ENCODE results near the gene ZCCHC7. TPM values are rescaled to one million over a fixed set of nuclear protein-coding genes. Genes with fewer than 3 reads are reported as not detected.
A peak's percentile ranks its signal among the peaks of the same experiment; 100 is the strongest.

Gene ZCCHC7
- total RNA-seq, 2 donors from 2014 or later, result 21.2 to 22.7 TPM

DNA sequence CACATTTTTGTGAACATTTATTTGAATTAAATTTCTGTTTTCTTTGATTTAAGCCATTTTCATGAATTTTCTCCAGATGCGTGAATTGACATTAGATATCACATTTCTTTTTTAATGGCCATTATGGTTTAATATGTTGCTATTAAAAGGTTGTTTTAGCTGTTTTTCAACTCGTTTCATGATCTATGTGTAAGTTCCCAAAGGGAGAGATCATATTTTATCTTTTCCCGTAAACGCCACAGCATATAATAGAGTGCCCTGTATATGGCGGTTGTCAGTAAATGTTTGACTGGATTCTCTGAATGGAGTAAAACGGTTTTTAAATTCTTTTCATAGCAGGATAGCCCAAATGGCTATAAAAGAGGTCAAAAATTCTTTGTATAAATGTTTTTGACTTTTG, 35.8 kb downstream of the ZCCHC7 start:
- Mint-ChIP-seq H3K27ac (no peak overlapping the region), H3K4me3 (no peak overlapping the region)
- 88 to 92% methylated on average over 6 of the region's 6 CpGs for WGBS, 2 experiments (ENCODE audit: insufficient coverage in 1 of 2, insufficient read length in 1 of 2)

DNA sequence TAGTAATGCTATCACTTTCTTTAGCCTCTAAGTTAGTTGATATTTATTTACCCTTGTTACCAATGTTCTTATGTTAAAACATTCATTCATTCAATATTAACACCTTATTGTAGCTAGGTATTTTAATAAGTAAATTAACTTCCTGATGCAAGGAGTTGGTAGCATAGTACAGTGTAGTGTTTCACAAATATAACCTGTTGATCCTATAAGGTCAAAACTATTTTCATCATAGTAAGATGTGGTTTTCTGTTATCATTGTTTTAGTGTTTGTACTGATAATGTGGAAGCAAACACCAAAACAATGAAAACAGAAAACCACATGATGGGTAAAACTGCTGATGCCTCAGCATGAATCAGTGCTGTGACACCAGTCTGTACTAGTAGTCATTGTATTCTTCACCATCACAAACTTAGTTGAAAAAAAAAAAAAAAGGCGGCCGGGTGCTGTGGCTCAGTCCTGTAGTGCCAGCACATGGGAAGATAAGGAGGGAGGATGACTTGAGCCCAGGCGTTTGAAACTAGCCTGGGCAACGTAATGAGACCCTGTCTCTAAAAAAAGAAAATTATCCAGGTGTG, 36.5 kb downstream of the ZCCHC7 start:
- no peak overlapping the region for H3K27ac ChIP-seq (ENCODE audit: low read depth, low read length)
- TF ChIP-seq, protein P1, sequence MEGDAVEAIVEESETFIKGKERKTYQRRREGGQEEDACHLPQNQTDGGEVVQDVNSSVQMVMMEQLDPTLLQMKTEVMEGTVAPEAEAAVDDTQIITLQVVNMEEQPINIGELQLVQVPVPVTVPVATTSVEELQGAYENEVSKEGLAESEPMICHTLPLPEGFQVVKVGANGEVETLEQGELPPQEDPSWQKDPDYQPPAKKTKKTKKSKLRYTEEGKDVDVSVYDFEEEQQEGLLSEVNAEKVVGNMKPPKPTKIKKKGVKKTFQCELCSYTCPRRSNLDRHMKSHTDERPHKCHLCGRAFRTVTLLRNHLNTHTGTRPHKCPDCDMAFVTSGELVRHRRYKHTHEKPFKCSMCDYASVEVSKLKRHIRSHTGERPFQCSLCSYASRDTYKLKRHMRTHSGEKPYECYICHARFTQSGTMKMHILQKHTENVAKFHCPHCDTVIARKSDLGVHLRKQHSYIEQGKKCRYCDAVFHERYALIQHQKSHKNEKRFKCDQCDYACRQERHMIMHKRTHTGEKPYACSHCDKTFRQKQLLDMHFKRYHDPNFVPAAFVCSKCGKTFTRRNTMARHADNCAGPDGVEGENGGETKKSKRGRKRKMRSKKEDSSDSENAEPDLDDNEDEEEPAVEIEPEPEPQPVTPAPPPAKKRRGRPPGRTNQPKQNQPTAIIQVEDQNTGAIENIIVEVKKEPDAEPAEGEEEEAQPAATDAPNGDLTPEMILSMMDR (conservative IDR thresholded peaks at IDR 0.05), result no peak
- Mint-ChIP-seq H3K27me3 (ENCODE audit: insufficient read depth) (no peaks in the 10 kb centered on the region), H3K36me3 (ENCODE audit: low read depth) (peaks cover 29% of the 10 kb centered on the region), H3K4me1 (peaks cover 10% of the 10 kb centered on the region), H3K4me3 (no peak overlapping the region), H3K9me3 (no peaks in the 10 kb centered on the region), H3K27ac (no peak overlapping the region)
- no peaks in the 10 kb centered on the region for H3K9me3 ChIP-seq (ENCODE audit: control insufficient read depth, low read length)
- peaks cover 6% of the 10 kb centered on the region for H3K4me1 ChIP-seq (ENCODE audit: control insufficient read depth, insufficient read depth, low read length)
- no peaks in the 10 kb centered on the region for H3K27me3 ChIP-seq (ENCODE audit: control insufficient read depth, insufficient read depth, low read length, poor library complexity, severe bottlenecking)
- H3K9ac ChIP-seq (ENCODE audit: extremely low read depth, low read length, poor library complexity, severe bottlenecking), result no peak overlapping the region
- 75 to 88% methylated on average over 1 to 4 of the region's 4 CpGs for WGBS, 2 experiments (ENCODE audit: insufficient coverage in 1 of 2, insufficient read length in 1 of 2)
- DNase-seq, result peak; percentile 50
- peak overlapping the region; percentile 13 for H3K4me3 ChIP-seq (ENCODE audit: low read length)
- H3K36me3 ChIP-seq (ENCODE audit: control insufficient read depth, insufficient read depth, low read length), result peaks cover 4% of the 10 kb centered on the region

More for the DNA sequence above, 35.8 kb downstream of the ZCCHC7 start:
- Mint-ChIP-seq H3K27me3 (ENCODE audit: insufficient read depth) (no peaks in the 10 kb centered on the region), H3K36me3 (ENCODE audit: low read depth) (peaks cover 23% of the 10 kb centered on the region), H3K4me1 (peaks cover 10% of the 10 kb centered on the region), H3K9me3 (no peaks in the 10 kb centered on the region)
- Histone ChIP-seq H3K27me3 (ENCODE audit: control insufficient read depth, insufficient read depth, low read length, poor library complexity, severe bottlenecking) (no peaks in the 10 kb centered on the region), H3K4me3 (ENCODE audit: low read length) (no peak overlapping the region), H3K9me3 (ENCODE audit: control insufficient read depth, low read length) (no peaks in the 10 kb centered on the region), H3K36me3 (ENCODE audit: control insufficient read depth, insufficient read depth, low read length) (peaks cover 4% of the 10 kb centered on the region), H3K4me1 (ENCODE audit: control insufficient read depth, insufficient read depth, low read length) (peaks cover 6% of the 10 kb centered on the region), H3K27ac (ENCODE audit: low read depth, low read length) (no peak overlapping the region), H3K9ac (ENCODE audit: extremely low read depth, low read length, poor library complexity, severe bottlenecking) (no peak overlapping the region)
- TF ChIP-seq, protein P1 (conservative IDR thresholded peaks at IDR 0.05), result no peak
- no peak for DNase-seq

DNA sequence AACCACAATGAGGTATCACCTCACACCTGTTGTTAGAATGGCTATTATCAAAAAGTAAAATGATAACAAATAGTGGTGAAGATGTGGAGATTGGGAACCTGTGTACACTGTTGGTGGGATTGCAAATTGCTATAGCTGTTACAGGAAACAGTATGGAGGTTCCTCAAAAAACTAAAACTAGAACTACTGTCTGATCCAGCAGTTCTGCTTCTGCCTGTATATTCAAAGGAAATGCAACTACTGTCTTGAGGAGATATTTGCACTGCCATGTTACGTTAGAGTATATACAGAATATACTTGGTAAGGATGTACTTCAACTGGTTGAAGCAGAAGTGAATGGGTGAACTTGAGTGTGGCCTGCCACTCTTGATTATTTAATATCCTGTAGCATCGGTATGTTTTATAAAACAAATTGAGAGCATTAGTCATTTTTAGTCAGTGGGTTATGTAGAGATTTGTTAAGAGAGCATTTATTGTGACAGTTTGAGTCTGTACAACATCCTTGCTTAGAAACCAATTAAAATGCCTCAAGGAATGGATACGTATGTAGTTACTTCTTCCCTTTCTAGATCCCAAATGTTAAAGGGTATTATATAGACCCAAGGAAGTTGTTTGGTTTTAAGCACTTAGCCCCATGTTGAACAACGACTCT, 37.5 kb downstream of the ZCCHC7 start:
- WGBS, 2 experiments (ENCODE audit: insufficient coverage in 1 of 2, insufficient read length in 1 of 2), result 93% methylated on average over 3 to 4 of the region's 4 CpGs
- Histone ChIP-seq H3K4me3 (ENCODE audit: low read length) (peak overlapping the region; percentile 13), H3K4me1 (ENCODE audit: control insufficient read depth, insufficient read depth, low read length) (peaks cover 6% of the 10 kb centered on the region), H3K9me3 (ENCODE audit: control insufficient read depth, low read length) (no peaks in the 10 kb centered on the region), H3K27ac (ENCODE audit: low read depth, low read length) (no peak overlapping the region), H3K36me3 (ENCODE audit: control insufficient read depth, insufficient read depth, low read length) (peaks cover 4% of the 10 kb centered on the region), H3K27me3 (ENCODE audit: control insufficient read depth, insufficient read depth, low read length, poor library complexity, severe bottlenecking) (no peaks in the 10 kb centered on the region), H3K9ac (ENCODE audit: extremely low read depth, low read length, poor library complexity, severe bottlenecking) (no peak overlapping the region)
- no peaks in the 10 kb centered on the region for H3K27me3 Mint-ChIP-seq (ENCODE audit: insufficient read depth)
- TF ChIP-seq, protein P1 (conservative IDR thresholded peaks at IDR 0.05), result no peak
- no peaks in the 10 kb centered on the region for H3K9me3 Mint-ChIP-seq
- no peak overlapping the region for H3K27ac Mint-ChIP-seq
- no peak overlapping the region for H3K4me3 Mint-ChIP-seq
- no peak for DNase-seq
- peaks cover 10% of the 10 kb centered on the region for H3K4me1 Mint-ChIP-seq
- peaks cover 25% of the 10 kb centered on the region for H3K36me3 Mint-ChIP-seq (ENCODE audit: low read depth)

Data from endodermal cell (in vitro differentiated cells).